NCI-H1694 treated with DMSO at 0.1 percent for 48 hours (cell line): ENCODE results near the gene CDK9.
"Not testable (repeated sequence)": the region's sequence is repeated elsewhere in the genome, so short reads cannot be mapped to it uniquely, and the experiment has no call there.

Source experiments
- DNase-seq: peaks from one replicate; lab custom pipeline; 2025; lab: John Stamatoyannopoulos, UW

The CDK9 gene

DNA sequence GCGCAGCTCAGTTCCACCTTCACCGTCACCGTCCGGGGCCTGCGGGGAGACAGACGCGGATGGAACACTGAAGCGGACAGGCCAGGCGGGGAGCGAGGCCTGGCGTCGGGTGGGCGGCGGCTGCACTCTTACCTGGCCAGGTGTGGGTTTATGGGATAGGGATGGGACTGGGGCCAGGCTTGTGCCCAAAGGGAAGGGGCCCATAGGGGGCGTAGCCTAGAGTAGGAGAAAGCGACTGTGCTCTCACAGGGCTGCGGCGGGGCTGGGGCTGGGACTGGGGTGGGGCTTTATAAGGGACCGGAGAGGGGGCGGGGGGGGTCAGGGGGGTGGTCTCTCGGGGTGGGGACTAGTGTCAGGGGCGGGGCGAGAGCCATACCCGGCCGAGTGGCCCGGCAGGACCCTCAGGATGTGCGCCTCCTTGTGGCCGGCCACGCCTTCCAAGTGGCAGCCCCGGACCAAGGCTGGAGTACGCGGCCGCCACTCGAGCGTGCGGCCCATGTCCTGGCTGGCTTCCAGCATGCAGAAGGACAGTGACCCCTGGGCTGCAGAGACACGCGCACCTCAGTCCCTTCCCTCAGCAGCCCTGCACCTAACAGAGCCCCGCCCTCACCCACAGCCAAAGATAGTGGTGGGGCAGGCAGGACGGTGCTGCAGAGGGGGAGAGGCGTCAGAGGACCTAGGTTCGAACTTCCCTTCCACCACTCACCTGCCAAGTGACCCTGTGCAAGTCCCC, 39.7 kb downstream of the CDK9 start:
- no peak for DNase-seq

DNA sequence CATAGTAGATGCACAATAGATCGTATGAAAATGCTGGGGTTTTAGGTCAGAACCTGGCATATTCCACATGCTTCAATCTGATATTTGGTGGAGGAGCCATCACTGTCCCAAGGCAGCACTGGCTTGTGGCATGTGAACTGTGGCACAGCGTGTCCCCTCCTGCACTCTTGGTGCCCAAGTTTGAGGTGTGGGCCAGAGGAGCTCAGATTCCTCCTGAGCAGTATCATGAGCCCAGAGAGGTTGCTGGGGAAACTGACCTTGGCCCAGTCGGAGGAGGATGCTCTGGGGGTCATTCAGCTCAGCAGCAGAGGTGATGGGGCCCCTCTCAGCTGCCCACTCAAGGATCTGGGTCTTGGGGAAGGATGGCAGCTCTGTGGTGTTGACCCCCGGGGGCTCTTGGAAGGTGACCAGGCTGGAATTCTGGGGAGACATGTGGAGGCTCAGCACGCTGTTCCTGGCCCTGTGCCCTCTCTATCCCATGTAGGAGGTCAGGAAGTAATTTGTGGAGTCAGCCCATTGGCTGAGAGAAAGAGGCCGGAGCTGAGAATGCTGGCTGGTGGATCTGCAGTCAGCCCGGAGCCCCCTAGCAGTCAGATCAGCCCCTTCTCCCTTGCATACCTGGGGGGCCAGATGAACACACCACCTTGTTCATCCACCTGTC, 40.5 kb downstream of the CDK9 start:
- DNase-seq = no peak

DNA sequence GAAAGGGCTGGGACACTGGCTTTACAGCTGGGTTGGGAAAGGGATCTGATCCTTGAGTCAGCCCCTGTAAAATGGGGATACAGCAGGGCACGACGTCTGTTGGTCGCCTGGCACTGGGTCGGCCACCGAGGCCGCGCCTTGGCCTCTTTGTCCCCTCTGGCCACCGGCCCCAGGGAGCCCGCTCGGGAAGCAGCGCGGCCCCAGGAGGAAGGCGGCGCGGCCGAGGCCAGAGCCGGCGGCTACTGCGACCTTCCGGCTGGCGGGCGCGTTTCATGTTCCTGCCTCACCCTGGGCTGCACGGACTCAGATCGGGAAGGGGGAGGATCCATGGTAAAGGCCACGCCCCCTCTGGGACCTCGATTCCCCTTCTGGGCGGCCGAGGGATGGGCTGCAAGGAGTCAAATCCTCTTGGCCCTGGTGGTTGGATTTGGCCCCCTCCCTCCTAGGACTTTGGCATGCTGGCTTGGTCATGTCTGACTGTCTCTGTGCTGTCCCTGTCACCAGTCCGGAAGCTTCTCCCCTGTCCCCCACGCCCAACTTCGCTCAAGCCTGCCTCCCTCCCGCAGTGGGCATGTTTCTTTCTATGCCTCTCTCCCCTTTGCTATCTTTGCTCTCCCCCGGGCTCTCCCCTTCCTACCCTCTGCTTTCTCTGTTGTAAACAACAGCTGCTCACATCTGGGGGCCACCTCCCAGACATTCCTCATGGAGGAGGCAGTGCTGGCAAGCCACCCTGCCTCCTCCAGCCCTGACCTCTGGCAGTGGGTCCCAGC, 42.6 kb downstream of the CDK9 start:
- no peak for DNase-seq

DNA sequence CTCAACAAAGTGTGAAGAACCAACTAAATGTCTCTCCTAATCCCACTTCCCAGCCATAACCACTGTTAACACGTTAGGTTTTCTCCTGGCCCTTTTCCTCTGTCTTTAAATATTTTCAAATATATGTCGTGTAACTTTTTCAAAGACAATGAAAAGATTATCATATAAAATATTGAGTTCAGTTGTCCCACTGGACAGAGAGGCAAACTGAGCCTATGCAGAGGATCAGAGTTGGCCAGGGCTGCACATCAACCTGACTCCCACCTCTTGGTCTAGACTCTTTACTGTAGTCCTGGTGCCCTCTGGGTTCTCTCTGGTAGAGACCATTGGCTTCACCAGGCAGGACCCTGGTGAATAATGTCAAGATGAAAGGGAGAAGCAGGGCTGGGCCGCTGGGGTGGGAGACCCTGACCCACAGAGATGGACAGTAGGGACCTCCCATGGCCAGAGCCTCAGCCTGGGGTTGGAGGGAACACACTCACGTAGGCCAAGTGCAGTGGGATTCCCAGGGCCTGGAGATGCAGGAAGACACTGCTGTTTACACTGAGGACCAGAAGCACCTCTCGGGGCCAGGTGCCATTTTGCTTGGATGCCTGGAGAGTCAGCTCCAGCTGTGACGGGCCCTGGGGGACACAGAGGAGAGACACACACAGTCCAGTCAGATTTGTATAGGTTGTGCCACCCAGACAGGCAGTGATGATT, 43.5 kb downstream of the CDK9 start:
- no peak for DNase-seq

DNA sequence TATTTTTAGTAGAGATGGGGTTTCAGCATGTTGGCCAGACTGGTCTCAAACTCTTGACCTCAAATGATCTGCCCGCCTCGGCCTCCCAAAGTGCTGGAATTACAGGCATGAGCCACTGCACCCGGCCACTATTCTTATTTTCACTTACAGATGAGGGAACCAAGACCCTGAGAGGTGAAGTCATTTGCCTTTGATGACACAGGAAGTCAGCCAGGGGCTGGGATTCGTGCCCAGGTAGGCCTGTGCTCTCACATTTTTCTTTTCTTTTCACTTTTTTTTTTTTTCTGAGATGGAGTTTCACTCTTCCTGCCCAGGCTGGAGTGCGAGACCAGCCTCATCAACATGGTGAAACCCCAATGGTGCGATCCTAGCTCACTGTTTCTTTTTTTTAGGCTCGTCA, 46.4 kb downstream of the CDK9 start:
- no peak for DNase-seq

GRCh38 chr9:127833555-127833954, 47.7 kb downstream of the CDK9 start:
- no peak for DNase-seq

DNA sequence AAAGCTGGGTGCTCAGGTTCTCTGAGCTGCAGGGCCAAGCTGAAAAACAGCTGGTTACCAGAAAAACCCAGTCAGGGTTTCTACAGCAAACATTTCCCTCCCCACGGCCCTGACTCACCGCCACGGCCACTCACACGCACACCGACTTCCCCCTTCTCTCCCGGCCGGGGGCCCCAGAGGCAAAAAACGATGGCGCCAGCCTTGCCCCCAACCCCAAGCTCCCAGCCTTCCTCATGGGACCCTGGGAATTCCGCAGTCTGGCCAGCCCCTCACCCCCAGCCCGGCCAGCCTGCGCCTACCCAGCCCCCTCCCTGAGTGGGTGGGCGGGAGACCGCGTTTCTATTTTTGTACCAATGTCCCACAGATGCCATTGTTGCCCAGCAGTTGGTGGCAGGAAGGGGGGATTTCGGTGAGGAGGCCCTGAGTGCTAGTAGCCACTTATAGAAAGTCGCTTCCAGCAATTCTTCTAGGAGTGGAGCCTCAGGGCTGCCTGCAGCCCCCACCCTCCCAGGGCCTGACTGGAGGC, 50.2 kb downstream of the CDK9 start:
- DNase-seq = no peak

DNA sequence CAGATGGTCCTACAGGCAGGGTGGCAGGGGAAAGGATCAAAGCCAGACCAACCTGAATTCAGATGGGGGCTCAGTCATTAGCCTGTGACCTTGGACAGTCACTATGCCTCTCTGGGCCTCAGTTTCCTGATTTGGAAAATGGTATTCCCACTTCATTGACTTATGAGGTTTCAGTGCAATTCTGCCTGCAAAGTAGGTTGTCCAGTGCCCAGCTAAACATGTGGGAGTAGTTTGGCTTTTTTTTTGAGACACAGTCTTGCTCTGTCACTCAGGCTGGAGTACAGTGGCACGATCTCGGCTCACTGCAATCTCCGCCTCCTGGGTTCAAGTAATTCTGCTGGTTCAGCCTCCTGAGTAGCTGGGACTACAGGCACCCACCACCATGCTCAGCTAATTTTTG, 50.7 kb downstream of the CDK9 start:
- not testable (repeated sequence) for DNase-seq

DNA sequence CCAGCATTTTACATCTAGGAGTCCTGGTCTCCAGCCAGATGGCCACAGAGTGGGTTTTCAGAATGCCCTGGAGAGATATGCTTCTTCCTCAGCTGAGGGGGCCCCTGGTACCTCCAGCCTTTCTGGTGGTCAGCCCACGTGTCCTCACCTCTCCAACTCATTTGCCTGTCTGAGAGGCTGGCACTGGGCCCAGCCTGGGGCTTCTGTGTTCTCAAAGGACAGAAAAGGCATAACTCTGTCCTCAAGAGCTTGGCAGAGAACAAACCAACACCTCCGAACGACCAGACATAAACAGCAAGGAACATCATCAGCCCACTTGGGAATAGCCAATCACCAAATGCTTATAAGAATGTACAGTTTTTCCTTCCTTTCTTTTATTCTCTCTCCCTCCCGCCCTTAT, 51.5 kb downstream of the CDK9 start:
- no peak for DNase-seq

GRCh38 chr9:127838375-127839078, 52.7 kb downstream of the CDK9 start:
- DNase-seq = no peak
